Ascending aorta (tissue), 2 donors: ENCODE results near the gene WNT10A. TPM values are rescaled to one million over a fixed set of nuclear protein-coding genes. Genes with fewer than 3 reads are reported as not detected.

Experiments used
- DNase-seq, 2 donors: peaks; one replicate each; pipeline ENCODE4 v3.0.0-alpha.2; 2019; ENCODE audit warnings: low spot score in 2 of 2
- H3K27ac ChIP-seq, 2 donors: fragments of 200-600 bp; sonication (generic); one replicate each; pipeline ENCODE4 v1.5.1; 2016 to 2017; ENCODE audit warnings: mild to moderate bottlenecking in 1 of 2
- H3K27me3 ChIP-seq: fragments of 200-600 bp; sonication (generic); one replicate; pipeline ENCODE4 v1.5.1; 2017
- H3K36me3 ChIP-seq, 2 donors: fragments of 200-600 bp; sonication (generic); one replicate each; pipeline ENCODE4 v1.5.1; 2016
- H3K4me1 ChIP-seq, 2 donors: fragments of 200-600 bp; sonication (generic); one replicate each; pipeline ENCODE4 v1.5.1; 2016 to 2017; ENCODE audit warnings: mild to moderate bottlenecking in 1 of 2
- H3K4me3 ChIP-seq, 2 donors: fragments of 200-600 bp; sonication (generic); one replicate each; pipeline ENCODE4 v1.5.1; 2016 to 2017; ENCODE audit warnings: mild to moderate bottlenecking in 1 of 2
- H3K9me3 ChIP-seq, 2 donors: fragments of 200-600 bp; sonication (generic); one replicate each; pipeline ENCODE4 v1.5.1; 2016
- CTCF ChIP-seq, 3 experiments: fragments of 200-600 bp in 2 of 3; fragments of 450-650 bp in 1 of 3; sonication (generic) in 2 of 3; IDR thresholded peaks; one replicate each; pipeline ENCODE4 v1.5.1; 2016 to 2019; ENCODE audit warnings: antibody characterized with exemption in 3 of 3, mild to moderate bottlenecking in 1 of 3, moderate library complexity in 1 of 3
- intact Hi-C: fragments of 100-400 bp; cut with DNase I; formaldehyde crosslinking; loops from one replicate; pipeline ENCODE4 v1.15.1; 2023
- total RNA-seq: library from RNA; depleted of rRNA; stranded (reverse); fragments of >200 nt; gene quantifications from one replicate; pipeline ENCODE4 v1.1.0, GENCODE V29; 2016

WNT10A gene
- total RNA-seq, 1 donor from 2014 or later: not detected

- intact Hi-C loops: no loop called here
- peak overlapping the region; percentile 45 to 57 for H3K4me3 ChIP-seq
- no peak for DNase-seq
- H3K36me3 ChIP-seq: no peaks in the 10 kb centered on the region
- TF ChIP-seq CTCF (IDR thresholded peaks at IDR 0.05): no peak
- H3K9me3 ChIP-seq: no peaks in the 10 kb centered on the region
- H3K27me3 ChIP-seq: peaks cover 28% of the 10 kb centered on the region
- peaks cover 0 to 14% of the 10 kb centered on the region in 2 donors for H3K4me1 ChIP-seq
- no peak overlapping the region for H3K27ac ChIP-seq
Measured at GRCh38 chr2:218858671-218859555, 21.7 kb upstream of the WNT10A start.

- no peak for DNase-seq
- peaks cover 0 to 14% of the 10 kb centered on the region in 2 donors for H3K4me1 ChIP-seq
- H3K4me3 ChIP-seq: peak within 1 kb of the TSS; percentile 45 to 57
- H3K27ac ChIP-seq: no peak within 1 kb of the TSS
- intact Hi-C loops: no loop called here
- no peak for TF ChIP-seq CTCF (IDR thresholded peaks at IDR 0.05)
- H3K36me3 ChIP-seq: no peaks in the 10 kb centered on the region
- peaks cover 28% of the 10 kb centered on the region for H3K27me3 ChIP-seq
- no peaks in the 10 kb centered on the region for H3K9me3 ChIP-seq
Measured at GRCh38 chr2:218859556-218859987, 21.1 kb upstream of the WNT10A start, which contains the start of gene WNT6. TSS of gene WNT6 (plus strand) at chr2:218859805. CDS start at chr2:218860038, 233 bp downstream.

GRCh38 chr2:218859988-218860831 lies 20.4 kb upstream of the WNT10A start:
- intact Hi-C loops: no loop called here
- TF ChIP-seq CTCF (IDR thresholded peaks at IDR 0.05): no peak
- H3K4me3 ChIP-seq: peak overlapping the region; percentile 45 to 57
- H3K36me3 ChIP-seq: no peaks in the 10 kb centered on the region
- H3K9me3 ChIP-seq: no peaks in the 10 kb centered on the region
- H3K27ac ChIP-seq: no peak overlapping the region
- peaks cover 0 to 14% of the 10 kb centered on the region in 2 donors for H3K4me1 ChIP-seq
- peaks cover 28% of the 10 kb centered on the region for H3K27me3 ChIP-seq
- no peak for DNase-seq

DNA sequence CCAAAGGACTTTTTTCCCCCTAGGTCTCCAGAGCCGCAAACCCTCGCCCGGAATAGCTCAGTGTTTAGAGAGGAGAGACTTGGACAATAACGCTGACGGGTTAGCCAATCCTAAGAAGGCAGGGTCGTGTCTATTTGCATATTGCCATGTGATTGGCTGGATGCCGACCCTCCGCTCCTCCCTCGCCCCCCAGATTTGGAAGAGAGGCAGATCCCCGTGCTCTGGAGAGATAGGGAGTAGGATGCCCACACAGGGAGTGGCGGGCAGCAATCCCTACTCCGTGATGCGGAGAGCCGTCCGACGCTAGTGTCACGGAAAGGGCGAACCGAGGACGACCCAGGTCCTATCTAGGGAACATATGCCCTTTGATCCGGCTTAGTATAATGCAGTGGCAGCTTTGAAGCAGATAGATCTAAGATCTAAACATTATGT lies 19.7 kb upstream of the WNT10A start:
- Histone ChIP-seq H3K4me3 (peak overlapping the region in 1 of 2 donors; percentile 57), H3K4me1 (peaks cover 0 to 14% of the 10 kb centered on the region in 2 donors), H3K27ac (no peak overlapping the region), H3K27me3 (peaks cover 28% of the 10 kb centered on the region), H3K36me3 (no peaks in the 10 kb centered on the region), H3K9me3 (no peaks in the 10 kb centered on the region)
- no peak for TF ChIP-seq CTCF (IDR thresholded peaks at IDR 0.05)
- intact Hi-C loops: no loop called here
- DNase-seq: no peak

- H3K4me3 ChIP-seq: no peak overlapping the region
- intact Hi-C loops: no loop called here
Measured at GRCh38 chr2:218861645-218862318, 18.9 kb upstream of the WNT10A start.

More at GRCh38 chr2:218861645-218862318, 18.9 kb upstream of the WNT10A start:
- no peak for TF ChIP-seq CTCF (IDR thresholded peaks at IDR 0.05)
- Histone ChIP-seq H3K27ac (no peak overlapping the region), H3K27me3 (peaks cover 28% of the 10 kb centered on the region), H3K36me3 (no peaks in the 10 kb centered on the region), H3K9me3 (no peaks in the 10 kb centered on the region), H3K4me1 (peaks cover 0 to 14% of the 10 kb centered on the region in 2 donors)
- DNase-seq: no peak
